GM12878 (cell line): ENCODE results near the gene ZFP42. TPM values are rescaled to one million over a fixed set of nuclear protein-coding genes. Genes with fewer than 3 reads are reported as not detected.

Experiments
- ATAC-seq: fragments of 200-7000 bp; cut with Tn5 transposase; 3 replicates; pipeline ENCODE4 v1.9.1; 2020; ENCODE audit warnings: mild to moderate bottlenecking, moderate library complexity
- BruUV-seq: library from RNA; stranded (reverse); fragments of 400-500 nt; replicated peaks from 2 replicates; lab custom pipeline; 2021; lab: Mats Ljungman, UMichigan
- CTCF ChIA-PET: fragments of 300-600 bp; sonication (Branson Sonifier 250); formaldehyde crosslinking; extraction: SDS; loops from one replicate; lab custom pipeline; 2021; ENCODE audit warnings: inconsistent platforms; lab: Yijun Ruan, JAX
- POLR2A ChIA-PET: fragments of 350-600 bp; formaldehyde crosslinking; extraction: SDS; loops from one replicate; lab custom pipeline; 2021; ENCODE audit warnings: inconsistent platforms; lab: Charles Lee
- RAD21 ChIA-PET: fragments of 300-600 bp; sonication (Branson Sonifier 250); formaldehyde crosslinking; loops from one replicate; lab custom pipeline; 2023; ENCODE audit warnings: antibody characterized with exemption; ENCODE audit not compliant: unreplicated experiment; lab: Charles Lee
- SMC1A ChIA-PET: fragments of 300-600 bp; sonication (Branson Sonifier 250); formaldehyde crosslinking; loops from one replicate; lab custom pipeline; 2023; ENCODE audit not compliant: unreplicated experiment, uncharacterized antibody; lab: Charles Lee
- DNase-seq: peaks from one replicate; pipeline ENCODE4 v3.0.0-alpha.2; 2011; ENCODE audit warnings: low read depth, low spot score
- FAIRE-seq: peaks from 3 replicates; lab custom pipeline; 2011; peaks lifted over from hg19 to GRCh38; lab: Jason Lieb, UNC
- H2AFZ ChIP-seq: 2 replicates; pipeline ENCODE4 v1.6.0; 2011; ENCODE audit warnings: low read depth, low read length, control low read depth; ENCODE audit not compliant: control insufficient read depth
- H3K27ac ChIP-seq: 2 replicates; pipeline ENCODE4 v1.5.1; 2011; ENCODE audit warnings: control low read depth; ENCODE audit not compliant: control insufficient read depth, insufficient read depth
- H3K27me3 ChIP-seq, 2 experiments: replicated peaks in 1 of 2; 2 replicates each; pipeline versions ENCODE4 v1.6.0 to v1.6.1; 2011; ENCODE audit warnings: low read length in 1 of 2; ENCODE audit not compliant: control insufficient read depth in 2 of 2, insufficient read depth in 2 of 2
- H3K36me3 ChIP-seq, 2 experiments: 2 replicates each; pipeline ENCODE4 v1.5.1; 2011; ENCODE audit warnings: low read length in 1 of 2; ENCODE audit not compliant: control insufficient read depth in 2 of 2, insufficient read depth in 2 of 2
- H3K4me1 ChIP-seq: 2 replicates; pipeline ENCODE4 v1.6.1; 2011; ENCODE audit warnings: mild to moderate bottlenecking, low read length, moderate library complexity, mixed read lengths; ENCODE audit not compliant: control insufficient read depth, insufficient read depth
- H3K4me2 ChIP-seq: 2 replicates; pipeline ENCODE4 v1.6.0; 2011; ENCODE audit warnings: control low read depth; ENCODE audit not compliant: control insufficient read depth, insufficient read depth
- H3K4me3 ChIP-seq: fragments of 200-600 bp; sonication (generic); 2 replicates; pipeline ENCODE4 v1.5.1; 2016
- H3K79me2 ChIP-seq: 2 replicates; pipeline ENCODE4 v1.6.0; 2011; ENCODE audit warnings: low read length; ENCODE audit not compliant: control insufficient read depth, insufficient read depth
- H3K9ac ChIP-seq: 2 replicates; pipeline ENCODE4 v1.8.0; 2011; ENCODE audit warnings: low read length, control low read depth, mixed read lengths; ENCODE audit not compliant: control insufficient read depth, insufficient read depth
- H3K9me3 ChIP-seq: replicated peaks from 3 replicates; pipeline ENCODE4 v1.5.1; 2011; ENCODE audit warnings: mild to moderate bottlenecking, low read length; ENCODE audit not compliant: control insufficient read depth, insufficient read depth
- H4K20me1 ChIP-seq: 2 replicates; pipeline ENCODE4 v1.6.0; 2011; ENCODE audit not compliant: control insufficient read depth, insufficient read depth
- ATF2 ChIP-seq: IDR thresholded peaks from 2 replicates; pipeline ENCODE4 v1.6.1; 2012; ENCODE audit warnings: low read length, inconsistent platforms
- E4F1 ChIP-seq: fragments of 450-650 bp; IDR thresholded peaks from 2 replicates; pipeline ENCODE4 v1.6.1; 2018; ENCODE audit warnings: borderline replicate concordance, mild to moderate bottlenecking; ENCODE audit not compliant: partially characterized antibody
- EGR1 ChIP-seq, 2 experiments: IDR thresholded peaks; 1 replicate in 1 of 2; 2 replicates in 1 of 2; pipeline ENCODE4 v1.6.1; 2011 to 2012; ENCODE audit warnings: low read depth in 2 of 2, low read length in 2 of 2, borderline replicate concordance in 1 of 2, mild to moderate bottlenecking in 1 of 2, moderate library complexity in 1 of 2
- ELK1 ChIP-seq: IDR thresholded peaks from 2 replicates; pipeline ENCODE4 v1.6.1; 2012; ENCODE audit warnings: low read depth, low read length, improper control_type of control experiment
- IKZF2 ChIP-seq, 2 experiments: fragments of 450-650 bp; IDR thresholded peaks; 2 replicates each; pipeline ENCODE4 v1.6.1; 2017; ENCODE audit warnings: mild to moderate bottlenecking in 2 of 2, moderate library complexity in 2 of 2
- KAT2A ChIP-seq: conservative IDR thresholded peaks from 2 replicates; pipeline ENCODE4 v1.6.1; 2011; ENCODE audit warnings: low read depth, low read length; ENCODE audit not compliant: control insufficient read depth
- MLLT1 ChIP-seq: fragments of 450-650 bp; IDR thresholded peaks from 2 replicates; pipeline ENCODE4 v1.6.1; 2016; ENCODE audit warnings: mild to moderate bottlenecking
- NFXL1 ChIP-seq: fragments of 450-650 bp; IDR thresholded peaks from 2 replicates; pipeline ENCODE4 v1.6.1; 2017; ENCODE audit warnings: antibody characterized with exemption, mild to moderate bottlenecking, borderline replicate concordance
- RB1 ChIP-seq: fragments of 450-650 bp; formaldehyde crosslinking; IDR thresholded peaks from 2 replicates; pipeline ENCODE4 v1.6.1; 2017; ENCODE audit warnings: mild to moderate bottlenecking, borderline replicate concordance
- SIN3A ChIP-seq: IDR thresholded peaks from 2 replicates; pipeline ENCODE4 v1.6.1; 2012; ENCODE audit warnings: low read depth, low read length, improper control_type of control experiment
- SRF ChIP-seq, 2 experiments: IDR thresholded peaks; 2 replicates each; pipeline ENCODE4 v1.6.1; 2011; ENCODE audit warnings: low read depth in 2 of 2, low read length in 2 of 2, mild to moderate bottlenecking in 1 of 2, moderate library complexity in 1 of 2
- TBL1XR1 ChIP-seq: IDR thresholded peaks from 2 replicates; pipeline ENCODE4 v1.6.1; 2012; ENCODE audit warnings: low read depth, low read length, improper control_type of control experiment
- TCF12 ChIP-seq: IDR thresholded peaks from 2 replicates; pipeline ENCODE4 v1.6.1; 2011; ENCODE audit warnings: low read depth, mild to moderate bottlenecking, low read length
- TCF3 ChIP-seq: IDR thresholded peaks from 2 replicates; pipeline ENCODE4 v1.6.1; 2012; ENCODE audit warnings: low read depth, mild to moderate bottlenecking, low read length, borderline replicate concordance; ENCODE audit not compliant: insufficient read depth
- WGBS: methylation state at CpG from one replicate; pipeline ENCODE4 v1.1.6; 2016; ENCODE audit warnings: low lambda C conversion rate; ENCODE audit not compliant: insufficient replicate concordance, insufficient coverage; ENCODE audit errors: missing lambda C conversion rate; 5-methylcytosine and 5-hydroxymethylcytosine counted together
- in situ Hi-C: fragments of 300-500 bp; cut with MboI; formaldehyde crosslinking; loops from 9 replicates; pipeline ENCODE4 v1.14.3; 2018; ENCODE audit warnings: mixed read lengths
- intact Hi-C: fragments of 100-400 bp; cut with micrococcal nuclease; formaldehyde crosslinking; loops from one replicate; pipeline ENCODE4 v1.14.2; 2022; ENCODE audit not compliant: unreplicated experiment
- polyA plus RNA-seq, 11 experiments: library from polyadenylated mRNA; depleted of rRNA in 4 of 11; unstranded in 6 of 11; stranded (reverse) in 5 of 11; fragments of >200 nt; fragmentation: Nextera tagmentation in 4 of 11; fragmentation: Illumina TruSeq in 1 of 11; extraction: Ambion mirVana in 4 of 11; extraction: Trizol in 1 of 11; gene quantifications; 1 replicate in 1 of 11; 2 replicates in 10 of 11; pipeline versions ENCODE4 v1.2.1 to v1.2.3, GENCODE V29; 2011 to 2016; ENCODE audit warnings: inconsistent platforms in 2 of 11, missing spikeins in 2 of 11, low read depth in 1 of 11
- total RNA-seq, 4 experiments: library from RNA; depleted of rRNA in 3 of 4; stranded (reverse); fragments of >200 nt in 3 of 4; fragmentation: Illumina TruSeq in 1 of 4; extraction: Trizol in 1 of 4; gene quantifications; 2 replicates each; pipeline versions ENCODE4 v1.2.1 to v1.2.3, GENCODE V29; 2013 to 2021

ZFP42 gene
- total and polyA plus RNA-seq, 10 of the 15 experiments (the other 5 are each of a cell fraction or from before 2014, with no cell fraction given) = 0.13 TPM; not detected in 9

GRCh38 chr4:188025476-188025875, 29.9 kb downstream of the ZFP42 start:
- ChIA-PET RAD21 (no interaction called here), SMC1A (no interaction called here), CTCF (no interaction called here), POLR2A (no interaction called here)
- in situ Hi-C loops (no loop called here), intact Hi-C loops (no loop called here)
- no peak for FAIRE-seq
- Histone ChIP-seq H3K27me3 (no peaks in the 10 kb centered on the region), H4K20me1 (no peaks in the 10 kb centered on the region), H3K4me2 (no peak overlapping the region), H3K9me3 (no peaks in the 10 kb centered on the region; the same call in 2 of the 3 replicates), H3K4me3 (no peak overlapping the region), H3K4me1 (no peaks in the 10 kb centered on the region), H3K36me3 (no peaks in the 10 kb centered on the region), H2AFZ (no peak overlapping the region), H3K79me2 (no peaks in the 10 kb centered on the region), H3K9ac (no peak overlapping the region), H3K27ac (no peak overlapping the region)
- 0% methylated on average over 2 of the region's 2 CpGs for WGBS
- no peak for ATAC-seq
- no peak for DNase-seq
- BruUV-seq = no TSS peak
- TF ChIP-seq SRF (IDR thresholded peaks at IDR 0.05; ENCODE audit: low read depth in 2 of 2, low read length in 2 of 2) (no peak), EGR1 (IDR thresholded peaks at IDR 0.05; ENCODE audit: borderline replicate concordance in 1 of 2, low read depth in 2 of 2, low read length in 2 of 2) (no peak), MLLT1 (no peak), TCF12 (no peak), NFXL1 (no peak), ELK1 (no peak), TBL1XR1 (no peak), IKZF2 (IDR thresholded peaks at IDR 0.05) (no peak), KAT2A (no peak), SIN3A (no peak), TCF3 (no peak), E4F1 (no peak), ATF2 (no peak), RB1 (no peak)
